ENCODE measurements around the gene PAFAH2. TPM values are rescaled to one million over a fixed set of nuclear protein-coding genes. Genes with fewer than 3 reads are reported as not detected.
"Not testable (repeated sequence)": the region's sequence is repeated elsewhere in the genome, so short reads cannot be mapped to it uniquely, and the experiment has no call there.

PAFAH2 gene
- total RNA-seq, 1 donor from 2014 or later: 5.1 TPM

DNA sequence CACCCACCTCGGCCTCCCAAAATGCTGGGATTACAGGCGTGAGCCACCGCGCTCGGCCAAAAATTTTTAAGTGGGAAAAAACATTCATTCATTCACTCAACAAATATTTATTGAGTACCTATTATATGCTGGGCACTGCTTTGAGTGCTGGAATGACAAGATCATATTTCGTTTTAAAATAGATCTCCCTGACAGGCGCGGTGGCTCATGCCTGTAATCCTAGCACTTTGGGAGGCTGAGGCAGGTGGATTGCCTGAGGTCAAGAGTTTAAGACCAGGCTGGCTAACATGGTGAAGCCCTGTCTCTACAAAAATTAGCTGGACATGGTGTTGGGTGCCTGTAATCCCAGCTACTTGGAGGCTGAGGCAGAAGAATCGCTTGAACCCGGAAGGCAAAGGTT lies 11.1 kb downstream of the PAFAH2 start:
- DNase-seq (ENCODE audit: low spot score): not testable (repeated sequence)

DNA sequence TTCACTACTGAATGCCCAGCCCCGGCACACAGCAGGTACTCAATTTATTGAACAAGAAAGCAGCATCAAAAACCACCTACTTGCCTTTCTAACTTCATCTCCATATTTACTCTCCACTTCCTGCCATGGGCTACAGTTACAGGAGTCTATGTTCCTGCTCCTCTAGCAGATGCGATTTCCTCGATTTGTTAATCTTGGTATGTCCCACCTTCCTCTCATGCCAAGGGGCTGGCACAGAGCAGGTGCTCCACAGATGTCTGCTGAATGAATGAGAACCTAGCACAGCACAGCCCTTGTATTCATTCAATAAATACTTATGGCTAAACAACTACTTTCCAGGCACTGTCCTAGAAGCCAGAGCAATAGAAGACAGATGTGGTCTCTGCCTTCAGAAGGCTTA lies 12.2 kb downstream of the PAFAH2 start:
- DNase-seq (ENCODE audit: low spot score): no peak

DNA sequence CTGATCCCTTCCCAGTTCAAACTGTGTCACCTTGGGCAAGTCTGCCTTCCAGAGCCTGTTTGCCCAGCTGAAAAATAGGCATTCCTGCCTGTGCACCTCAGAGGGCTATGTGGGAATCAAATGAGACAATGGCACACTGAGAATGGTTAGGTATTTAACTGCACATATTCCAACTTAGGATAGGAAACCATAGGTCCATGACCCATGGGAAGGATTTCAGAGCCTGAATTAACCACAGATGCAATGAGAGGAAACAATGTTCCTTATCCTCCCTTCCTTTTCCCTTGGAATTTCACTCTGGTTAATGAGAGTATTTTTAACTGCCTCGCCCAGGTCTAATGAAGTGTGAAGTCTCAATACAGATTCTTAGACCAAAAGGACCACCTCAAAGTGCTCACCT lies 12.7 kb downstream of the PAFAH2 start:
- DNase-seq (ENCODE audit: low spot score): no peak

DNA sequence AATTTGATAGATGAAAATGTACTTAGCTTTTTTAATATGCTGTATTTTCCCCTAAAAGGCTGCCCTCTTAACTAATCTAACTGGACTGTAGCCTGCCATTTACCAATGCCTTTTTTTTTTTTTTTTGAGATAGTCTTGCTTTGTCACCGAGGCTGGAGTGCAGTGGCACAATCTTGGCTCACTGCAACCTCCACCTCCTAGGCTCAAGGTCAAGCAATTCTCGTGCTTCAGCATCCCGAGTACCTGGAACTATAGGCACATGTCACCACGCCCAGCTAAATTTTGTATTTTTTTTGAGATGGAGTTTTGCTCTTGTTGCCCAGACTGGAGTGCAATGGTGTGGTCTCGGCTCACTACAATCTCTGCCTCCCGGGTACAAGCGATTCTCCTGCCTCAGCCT lies 18.7 kb downstream of the PAFAH2 start:
- DNase-seq (ENCODE audit: low spot score): no peak

DNA sequence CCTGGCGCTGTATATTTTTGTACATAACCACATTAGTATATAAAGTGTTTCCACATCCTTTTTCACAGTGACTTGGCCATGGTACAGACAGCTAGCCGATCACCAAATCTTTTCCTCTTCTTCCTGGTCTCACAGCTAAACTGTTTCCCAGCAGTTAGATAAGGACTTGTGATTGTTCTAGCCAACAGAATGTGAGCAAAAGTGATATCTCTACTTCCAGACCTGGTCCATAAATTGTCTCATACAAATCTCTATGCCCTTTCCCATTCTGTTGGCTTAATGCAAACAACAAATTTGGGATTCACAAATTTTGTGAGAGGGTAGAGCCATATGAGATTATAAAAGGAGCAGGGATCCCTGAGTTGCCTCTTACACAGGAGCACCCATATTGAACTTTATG lies 19.5 kb downstream of the PAFAH2 start:
- DNase-seq (ENCODE audit: low spot score): no peak

DNA sequence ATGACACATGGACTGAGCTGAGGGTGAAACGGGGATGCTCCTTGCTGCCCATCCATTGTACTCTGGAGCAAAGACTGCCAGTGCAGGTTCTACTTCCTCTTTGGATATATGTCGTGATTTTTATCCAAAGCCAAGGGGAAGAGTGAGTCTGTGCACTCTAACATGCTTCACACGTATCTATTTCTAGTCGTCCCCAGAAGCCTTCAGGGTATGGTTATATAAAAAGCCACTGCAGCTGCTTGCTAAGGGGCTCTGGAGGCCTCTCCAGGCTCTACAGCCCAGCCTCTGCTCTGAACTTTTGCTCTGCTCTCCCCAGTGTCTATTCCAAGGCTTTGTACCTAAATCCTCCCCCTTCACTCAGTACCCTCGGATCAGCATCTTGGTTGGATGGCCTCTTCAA lies 20.1 kb downstream of the PAFAH2 start:
- DNase-seq (ENCODE audit: low spot score): no peak

DNA sequence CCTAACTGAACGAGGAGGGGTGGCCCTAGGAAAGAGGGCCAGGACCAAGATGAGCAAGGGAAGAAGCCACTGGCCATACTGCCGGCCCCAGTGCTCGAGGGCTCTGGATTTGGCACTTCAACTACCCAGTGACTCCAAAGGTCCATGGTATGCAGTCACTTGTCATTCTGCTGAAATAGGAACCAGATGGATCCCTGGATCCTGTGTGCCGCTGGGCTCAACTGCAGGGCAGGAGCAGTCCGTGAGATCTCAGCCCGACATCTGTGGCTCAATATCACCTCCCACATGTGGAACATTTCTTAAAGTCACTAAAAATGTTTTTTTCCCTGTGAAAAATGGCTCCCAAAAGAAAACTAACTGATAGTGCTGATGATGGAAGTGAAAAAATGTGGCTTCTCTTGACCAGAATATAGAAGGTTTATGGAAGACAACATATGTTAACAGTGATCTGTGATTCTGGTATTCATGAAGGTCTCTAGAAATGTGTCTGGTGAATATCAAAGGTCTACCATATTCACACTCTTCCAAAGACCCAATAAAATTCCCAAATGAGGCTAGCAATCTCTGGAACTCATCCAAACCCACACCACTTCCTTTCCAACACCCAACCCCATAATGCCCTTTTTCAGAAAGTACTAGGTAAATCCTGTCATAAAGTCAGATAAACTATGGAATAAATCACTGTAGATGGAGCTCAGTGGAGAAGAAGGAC lies 24.1 kb downstream of the PAFAH2 start:
- peak; percentile 40 for DNase-seq (ENCODE audit: low spot score)

DNA sequence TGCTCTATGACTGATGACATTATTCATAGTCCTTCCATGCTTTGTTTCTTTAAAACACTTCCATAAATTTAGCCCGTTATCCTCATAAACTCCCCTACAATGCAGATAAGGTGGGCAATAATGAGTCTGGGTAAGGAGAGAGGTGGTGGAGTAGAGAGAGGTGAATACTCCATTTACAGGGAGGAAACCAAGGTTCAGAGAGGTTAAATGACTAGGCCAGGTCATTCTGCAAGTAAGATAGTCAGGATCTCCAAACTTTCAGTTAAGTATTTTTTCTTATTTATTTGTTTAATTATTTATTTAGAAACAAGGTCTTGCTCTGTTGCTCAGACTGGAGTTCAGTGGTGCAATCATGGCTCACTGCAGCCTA lies 26.1 kb downstream of the PAFAH2 start:
- no peak for DNase-seq (ENCODE audit: low spot score)

DNA sequence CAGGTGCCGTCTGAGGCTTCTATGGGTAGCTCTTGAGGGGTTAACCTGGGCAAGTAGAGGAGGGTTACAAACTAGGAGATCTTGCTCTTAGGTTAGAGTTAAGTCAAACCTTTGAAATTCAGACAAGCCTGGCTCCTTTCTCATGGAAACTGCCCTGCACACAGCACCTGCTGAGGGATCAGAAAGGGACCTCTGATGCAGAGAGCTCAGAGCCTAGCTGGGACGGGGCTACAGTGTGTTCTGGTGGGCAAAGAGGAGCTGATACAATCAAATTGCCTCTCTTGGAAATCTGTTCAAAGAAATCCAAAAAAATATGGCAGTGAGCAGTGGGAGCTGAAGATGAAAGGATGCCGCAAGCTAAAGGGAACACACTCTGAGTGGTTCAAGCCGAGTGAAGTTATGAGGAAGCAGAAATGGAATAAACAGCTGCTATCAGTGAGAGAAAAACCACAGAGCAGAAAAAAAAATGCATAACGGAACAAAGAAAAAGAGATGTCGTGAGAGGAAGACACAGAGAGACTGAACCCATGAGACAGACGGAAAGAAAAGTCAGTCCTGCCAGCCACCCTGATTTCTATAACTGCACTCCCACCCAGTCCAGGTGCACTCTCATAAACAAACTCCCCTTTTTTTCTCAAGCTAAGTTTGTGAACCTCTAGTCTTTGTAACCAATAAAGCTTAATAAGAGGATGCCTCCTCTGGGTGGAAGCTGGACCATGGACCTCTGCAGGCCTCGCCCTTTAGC lies 26.6 kb downstream of the PAFAH2 start:
- no peak for DNase-seq (ENCODE audit: low spot score)

DNA sequence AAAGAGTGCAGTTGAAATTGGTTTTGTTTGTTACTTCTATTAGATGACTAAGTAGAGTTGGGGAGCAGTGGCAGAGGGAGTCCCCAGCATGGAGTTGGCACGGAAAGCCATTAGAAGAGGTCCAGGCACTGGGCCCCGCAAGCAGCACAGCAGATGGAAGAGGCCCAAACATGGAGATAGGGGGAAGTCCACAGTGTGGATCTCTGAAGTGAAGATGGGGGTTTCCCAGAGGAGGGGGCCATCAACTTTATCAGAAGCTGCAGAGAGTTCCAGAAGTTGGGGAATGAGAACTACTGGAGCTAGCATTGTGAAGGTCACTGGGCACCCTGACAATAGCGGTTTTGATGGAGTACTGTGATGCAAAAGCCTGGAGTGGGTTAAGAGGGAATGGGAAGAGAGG lies 30.6 kb downstream of the PAFAH2 start:
- no peak for DNase-seq (ENCODE audit: low spot score)

DNA sequence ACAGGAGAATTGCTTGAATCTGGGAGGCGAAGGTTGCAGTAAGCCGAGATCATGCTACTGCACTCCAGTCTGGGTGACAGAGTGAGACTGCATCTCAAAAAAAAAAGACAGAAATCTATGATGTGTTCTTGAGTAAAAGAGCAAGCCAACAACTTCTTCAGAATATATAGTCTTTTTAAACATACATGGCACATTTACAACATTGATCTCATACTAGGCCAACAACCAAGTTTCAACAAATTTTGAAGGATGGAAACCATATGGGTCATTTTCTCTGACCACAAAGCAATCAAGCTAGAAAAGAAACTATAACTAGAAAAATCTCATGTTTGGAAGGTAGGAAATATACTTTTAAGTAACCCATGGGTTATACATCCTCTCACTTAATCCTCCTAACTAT lies 38.3 kb downstream of the PAFAH2 start:
- no peak for DNase-seq (ENCODE audit: low spot score)

DNA sequence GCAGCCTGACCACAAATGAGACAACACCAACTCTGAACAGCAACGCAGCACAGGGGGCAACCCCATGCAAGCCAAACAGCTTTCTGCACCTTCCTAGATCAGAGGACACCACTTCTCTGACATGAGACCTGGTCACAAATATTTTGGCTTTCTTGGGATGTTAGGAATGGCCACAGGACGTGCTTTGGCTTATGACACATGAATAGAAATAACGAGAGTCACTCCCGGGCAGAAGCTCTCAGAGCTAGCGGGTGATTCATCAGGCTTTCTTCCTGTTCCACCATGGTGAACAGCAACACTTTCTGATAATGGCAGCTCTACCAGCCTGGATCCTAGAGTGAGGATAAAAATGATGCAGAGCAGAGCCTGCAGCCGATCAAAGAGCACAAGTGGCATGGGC lies 39.4 kb downstream of the PAFAH2 start:
- DNase-seq (ENCODE audit: low spot score): no peak

DNA sequence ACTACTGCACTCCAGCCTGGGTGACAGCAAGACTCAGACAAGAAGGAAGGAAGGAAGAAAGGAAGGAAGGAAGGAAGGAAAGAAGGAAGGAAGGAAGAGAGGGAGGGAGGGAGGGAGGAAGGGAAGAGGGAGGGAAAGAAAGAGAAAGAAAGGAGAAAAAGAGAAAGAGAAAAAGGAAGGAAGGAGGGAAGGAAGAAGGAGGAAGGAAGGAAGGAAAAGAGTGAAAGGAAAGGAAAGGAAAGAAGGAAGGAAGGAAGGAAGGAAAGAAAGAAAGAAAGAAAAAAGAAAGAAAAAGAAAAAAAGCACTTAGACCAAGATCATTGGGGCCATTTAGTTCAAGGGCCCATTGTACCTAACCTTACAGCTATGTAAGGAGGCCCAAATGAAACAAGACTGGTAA lies 42.3 kb downstream of the PAFAH2 start:
- DNase-seq (ENCODE audit: low spot score): no peak

DNA sequence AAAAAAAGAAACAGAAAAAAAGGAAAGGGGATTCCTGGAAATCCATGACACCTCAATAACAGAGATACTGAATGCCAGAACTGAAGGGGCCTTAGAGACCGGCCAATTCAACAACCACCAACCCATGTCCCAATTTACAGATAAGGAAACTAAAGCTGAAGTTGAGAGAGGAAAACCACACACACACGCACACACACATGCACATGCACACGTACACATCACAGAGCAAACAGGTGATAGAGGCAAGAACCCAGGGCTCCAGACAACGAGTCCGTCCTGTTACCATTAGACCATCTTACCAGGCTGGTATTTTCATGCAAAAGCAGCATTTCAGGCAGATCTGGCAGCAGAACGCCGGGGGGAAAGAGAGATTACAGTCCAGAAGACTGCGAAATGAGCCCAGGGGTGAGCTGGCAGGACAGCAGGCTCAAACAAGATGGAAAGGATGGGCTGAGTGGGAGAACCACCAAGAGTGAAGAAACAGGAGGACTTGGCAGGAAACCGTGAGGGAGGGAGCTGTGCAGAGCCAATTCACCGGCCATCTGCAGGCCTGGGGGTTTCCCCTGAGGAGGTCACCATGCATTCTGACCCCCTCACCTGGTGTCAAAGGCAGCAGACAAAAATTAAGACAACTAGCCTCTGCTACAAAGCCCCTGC lies 43.5 kb downstream of the PAFAH2 start:
- DNase-seq (ENCODE audit: low spot score): no peak

DNA sequence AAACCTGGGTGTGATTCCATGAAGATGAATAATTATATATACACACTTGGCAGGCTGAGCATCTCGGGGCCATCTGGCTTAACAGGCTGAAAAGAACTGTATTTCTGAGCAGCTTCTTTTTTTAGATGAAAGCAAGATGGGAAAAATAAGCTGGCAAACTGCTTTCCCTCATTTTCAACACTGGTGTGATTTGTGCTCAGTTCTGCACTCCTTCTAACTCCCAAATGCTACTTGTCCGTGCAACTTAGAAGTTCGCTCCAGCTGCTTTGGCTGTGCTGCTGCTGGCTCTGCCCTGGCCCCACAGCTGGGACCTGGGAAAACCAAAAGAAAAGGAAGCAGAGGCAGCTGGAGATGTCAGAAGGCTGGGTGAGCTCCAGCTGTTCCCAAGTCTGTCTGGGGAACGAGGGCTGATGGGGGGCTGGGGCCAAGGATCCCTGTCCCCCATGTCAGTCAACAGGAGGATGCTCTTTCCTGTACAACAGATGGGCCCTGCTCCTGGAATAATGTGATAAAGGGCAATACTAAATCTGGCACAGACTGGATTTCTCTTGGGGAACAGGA lies 44.9 kb downstream of the PAFAH2 start:
- DNase-seq (ENCODE audit: low spot score): peak; percentile 95

DNA sequence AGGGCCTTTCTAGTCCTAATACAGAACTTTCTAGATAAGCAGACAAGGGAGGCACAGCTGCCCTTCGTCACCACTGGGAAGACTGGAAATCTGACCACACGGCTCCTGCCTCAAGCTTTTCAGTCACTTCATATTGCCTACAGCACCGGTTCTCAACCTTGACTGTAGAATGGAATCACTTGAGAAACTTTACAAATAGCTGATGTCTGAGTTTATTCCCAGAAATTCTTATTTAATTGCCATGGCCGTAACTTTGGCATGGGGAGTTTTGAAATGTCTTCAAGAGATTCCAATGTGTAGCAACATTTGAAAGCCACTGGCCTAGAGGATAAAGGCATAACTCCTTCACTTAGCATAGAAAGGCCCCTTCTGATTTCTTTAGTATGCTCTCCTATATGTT lies 49.2 kb downstream of the PAFAH2 start:
- no peak for DNase-seq (ENCODE audit: low spot score)

DNA sequence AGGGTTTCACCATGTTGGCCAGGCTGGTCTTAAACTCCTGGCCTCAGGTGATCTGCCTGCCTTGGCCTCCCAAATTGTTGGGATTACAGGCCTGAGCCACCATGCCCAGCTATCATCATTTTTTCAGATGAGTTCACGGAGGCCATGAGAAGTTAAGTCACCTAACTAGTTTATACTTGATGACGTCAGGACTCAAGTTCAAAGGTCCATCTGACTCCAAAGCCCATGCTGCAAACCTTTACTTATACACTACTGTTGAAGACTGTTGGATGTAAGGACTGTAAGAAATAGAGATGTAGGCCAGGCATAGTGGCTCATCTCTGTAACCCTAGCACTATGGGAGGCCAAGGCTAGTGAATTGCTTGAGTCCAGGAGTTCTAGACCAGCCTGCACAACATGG lies 50.8 kb downstream of the PAFAH2 start:
- DNase-seq (ENCODE audit: low spot score): no peak

DNA sequence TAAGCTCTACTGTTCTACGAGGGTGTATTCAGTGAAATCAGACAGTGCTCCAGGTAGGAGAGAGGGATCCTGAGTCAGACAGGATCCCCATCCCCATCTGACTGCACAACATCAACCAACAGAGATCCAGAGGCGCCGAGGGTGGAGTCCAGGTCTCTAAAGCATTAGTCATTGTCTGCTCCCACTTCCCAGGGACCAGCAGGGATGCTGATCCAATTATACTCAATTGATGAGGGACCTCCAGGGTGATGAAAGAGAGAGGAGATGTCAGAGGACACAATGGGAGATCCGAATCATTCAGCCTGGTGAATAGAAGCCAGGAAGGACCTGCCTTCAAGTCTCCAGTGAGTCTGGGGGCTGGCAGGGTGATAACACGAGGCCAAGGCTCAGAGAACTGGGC lies 52.1 kb downstream of the PAFAH2 start:
- no peak for DNase-seq (ENCODE audit: low spot score)

DNA sequence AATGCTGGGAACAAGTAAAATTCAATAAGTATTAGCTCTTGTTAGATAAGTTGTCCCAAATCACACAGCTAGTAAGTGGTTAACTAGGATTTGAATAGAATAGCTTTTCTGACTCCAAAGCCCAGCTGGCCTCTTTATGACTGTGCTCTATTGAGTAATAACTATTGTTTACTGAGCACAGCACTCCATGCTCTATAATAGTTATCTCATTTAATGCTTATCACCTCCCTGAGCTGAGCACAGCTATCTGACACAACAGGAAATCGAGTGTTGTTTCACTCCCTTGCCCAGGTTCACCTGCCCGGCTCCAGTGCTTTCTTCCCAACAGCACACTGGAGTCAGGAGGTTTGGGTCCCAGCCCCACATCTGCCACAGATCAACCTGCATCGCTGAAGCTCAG lies 52.9 kb downstream of the PAFAH2 start:
- no peak for DNase-seq (ENCODE audit: low spot score)

DNA sequence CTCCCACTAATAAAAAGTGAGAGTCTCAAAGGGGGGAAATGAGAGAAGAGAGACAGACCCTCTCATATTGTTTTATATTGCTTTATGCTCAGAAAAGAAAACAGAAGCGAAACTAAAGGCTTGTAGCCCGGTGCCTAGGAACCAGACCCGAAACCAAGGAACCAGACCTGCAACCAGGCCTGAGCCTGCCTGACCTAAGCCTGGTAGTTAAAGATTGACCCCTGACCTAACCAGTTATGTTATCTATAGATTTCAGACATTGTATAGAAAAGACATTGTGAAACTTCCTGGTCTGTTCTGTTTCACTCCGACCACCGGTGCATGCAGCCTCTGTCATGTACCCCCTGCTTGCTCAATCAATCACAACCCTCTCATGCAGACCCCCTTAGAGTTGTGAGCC lies 54.4 kb downstream of the PAFAH2 start:
- DNase-seq (ENCODE audit: low spot score): not testable (repeated sequence)

DNA sequence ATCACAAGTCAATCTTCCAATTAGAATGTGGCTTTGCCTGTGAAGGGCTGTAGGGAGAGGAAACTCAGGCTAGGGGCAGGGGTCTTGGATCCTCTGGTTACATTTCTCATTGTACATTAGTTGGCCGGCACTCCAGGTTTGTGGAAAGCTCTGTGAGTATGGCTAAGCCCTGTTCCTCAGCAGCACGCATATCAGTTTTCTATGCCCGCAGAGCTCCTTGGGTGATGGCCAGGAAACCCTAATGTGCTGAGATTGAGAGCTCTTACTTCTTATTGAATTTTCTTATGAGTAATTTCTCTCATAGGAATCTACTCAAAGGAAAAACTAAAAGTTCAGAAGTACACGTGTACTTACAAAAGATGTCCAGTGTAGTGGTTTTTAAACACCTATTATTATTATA lies 60.9 kb downstream of the PAFAH2 start:
- peak; percentile 61 for DNase-seq (ENCODE audit: low spot score)

DNA sequence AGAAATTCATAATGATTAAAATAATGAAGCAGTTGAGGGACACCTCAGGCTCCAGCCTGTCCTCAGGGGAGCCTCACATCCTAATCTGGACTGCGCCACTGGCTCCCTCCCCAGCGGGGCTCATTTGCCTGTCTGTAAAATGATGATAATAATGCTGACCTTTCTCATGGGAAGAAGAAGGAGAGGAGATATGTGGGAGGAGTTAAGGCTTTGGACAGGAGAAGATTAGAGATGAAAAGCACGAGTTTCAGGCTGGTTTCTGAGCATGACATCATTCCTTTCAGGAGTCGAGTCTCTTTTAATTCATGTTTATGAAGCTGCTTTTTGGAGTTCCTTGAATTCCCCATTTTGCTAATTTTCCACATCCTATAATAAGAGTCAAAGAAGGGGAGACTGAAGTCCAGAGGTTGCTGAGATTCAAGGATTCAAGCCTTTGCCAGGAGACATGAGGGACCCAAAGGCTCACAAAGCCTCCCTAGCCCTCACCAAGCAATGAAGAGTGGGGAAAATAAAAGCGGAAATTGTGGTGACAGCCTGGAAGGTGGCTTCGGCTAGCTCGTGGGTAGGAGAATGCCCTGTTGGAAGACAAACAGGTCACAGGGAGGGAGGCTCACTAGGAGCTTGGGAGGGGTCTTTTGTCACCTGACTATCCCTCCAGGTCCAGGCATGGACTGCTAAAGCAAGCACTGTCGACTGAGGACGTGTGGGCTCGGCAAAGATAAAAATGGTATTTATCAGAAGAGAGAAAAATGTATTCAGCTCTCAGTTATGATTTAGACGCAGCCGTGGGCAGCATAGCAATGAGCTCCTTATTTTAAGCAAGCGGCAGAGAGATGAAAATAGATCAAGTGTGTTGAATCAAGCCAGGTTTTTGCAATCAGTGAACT lies 64.1 kb downstream of the PAFAH2 start:
- peak; percentile 60 for DNase-seq (ENCODE audit: low spot score)

Measured in umbilical cord (tissue), 2 donors.